Loucy (cell line): ENCODE data around the gene P2RX1.
"Not testable (repeated sequence)": the region's sequence is repeated elsewhere in the genome, so short reads cannot be mapped to it uniquely, and the experiment has no call there.

Experiments used
- H2AFZ ChIP-seq: fragments of 200-600 bp; sonication (generic); 2 replicates; pipeline ENCODE4 v1.6.0; 2016; ENCODE audit warnings: antibody characterized with exemption, mild to moderate bottlenecking, low read length, moderate library complexity
- H3F3A ChIP-seq: fragments of 200-600 bp; 2 replicates; pipeline ENCODE4 v1.6.0; 2016; ENCODE audit warnings: antibody characterized with exemption, low read depth, mild to moderate bottlenecking
- H3K27me3 ChIP-seq: fragments of 200-600 bp; sonication (generic); 2 replicates; pipeline ENCODE4 v1.6.1; 2014; ENCODE audit warnings: low read length, mild to moderate bottlenecking; ENCODE audit not compliant: insufficient read depth, poor library complexity, severe bottlenecking
- H3K36me3 ChIP-seq: fragments of 200-600 bp; sonication (generic); 2 replicates; pipeline ENCODE4 v1.6.1; 2016; ENCODE audit warnings: low read length; ENCODE audit not compliant: insufficient read depth
- H3K4me1 ChIP-seq: fragments of 200-600 bp; sonication (generic); 2 replicates; pipeline ENCODE4 v1.5.1; 2014; ENCODE audit warnings: low read length, mild to moderate bottlenecking; ENCODE audit not compliant: insufficient read depth, poor library complexity, severe bottlenecking
- H3K4me2 ChIP-seq: fragments of 200-600 bp; sonication (generic); 2 replicates; pipeline ENCODE4 v1.6.0; 2014; ENCODE audit warnings: antibody characterized with exemption, low read length, low read depth, mild to moderate bottlenecking; ENCODE audit not compliant: poor library complexity, severe bottlenecking
- H3K4me3 ChIP-seq: fragments of 200-600 bp; sonication (generic); 2 replicates; pipeline ENCODE4 v1.5.1; 2014; ENCODE audit warnings: low read length, mild to moderate bottlenecking, mixed read lengths; ENCODE audit not compliant: poor library complexity, severe bottlenecking
- H3K79me2 ChIP-seq: fragments of 200-600 bp; sonication (generic); 2 replicates; pipeline ENCODE4 v1.6.1; 2014; ENCODE audit warnings: low read length; ENCODE audit not compliant: insufficient read depth
- H3K9ac ChIP-seq: fragments of 200-600 bp; sonication (generic); 2 replicates; pipeline ENCODE4 v1.6.0; 2014; ENCODE audit warnings: mild to moderate bottlenecking, low read depth, low read length, moderate library complexity; ENCODE audit not compliant: poor library complexity, severe bottlenecking
- H3K9me2 ChIP-seq: fragments of 200-600 bp; sonication (generic); replicated peaks from 2 replicates; pipeline ENCODE4 v1.6.1; 2016; ENCODE audit warnings: low read depth, low read length, mixed read lengths
- H3K9me3 ChIP-seq: fragments of 200-600 bp; sonication (generic); 2 replicates; pipeline ENCODE4 v1.6.1; 2014; ENCODE audit warnings: mild to moderate bottlenecking, antibody characterized with exemption, low read length, low read depth; ENCODE audit not compliant: insufficient read depth
- H4K20me1 ChIP-seq: fragments of 200-600 bp; sonication (generic); 2 replicates; pipeline ENCODE4 v1.6.0; 2014; ENCODE audit warnings: antibody characterized with exemption, low read length, mild to moderate bottlenecking; ENCODE audit not compliant: insufficient read depth, poor library complexity, severe bottlenecking
- EZH2phosphoT487 ChIP-seq: fragments of 200-600 bp; IDR thresholded peaks from 2 replicates; pipeline ENCODE4 v1.6.1; 2018; ENCODE audit warnings: antibody characterized with exemption, mild to moderate bottlenecking, moderate library complexity, borderline replicate concordance
- TF ChIP-seq, protein P1 (sequence below): fragments of 200-600 bp; sonication (generic); conservative IDR thresholded peaks from 2 replicates; pipeline ENCODE4 v1.5.1; 2014; ENCODE audit warnings: mild to moderate bottlenecking, antibody characterized with exemption, low read length

The P2RX1 gene

DNA sequence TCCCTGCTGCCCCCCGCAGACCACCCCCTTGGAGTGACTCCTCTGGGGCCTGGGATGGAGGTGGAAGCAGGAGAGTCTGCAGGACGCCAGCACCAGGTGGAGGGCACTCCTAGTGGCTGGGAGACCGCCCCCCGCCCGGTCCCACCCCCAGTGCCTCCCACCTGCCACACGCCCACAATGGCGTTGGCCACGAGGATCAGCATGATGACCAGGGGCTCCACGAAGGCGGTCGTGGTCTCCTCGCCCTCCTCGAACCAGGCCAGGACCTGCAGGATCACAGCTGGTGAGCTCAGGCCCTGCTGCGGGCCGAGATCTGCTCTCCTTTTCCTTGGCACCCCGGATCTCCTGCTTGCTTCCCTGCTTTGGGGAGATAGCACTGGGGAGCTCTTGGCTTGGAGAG lies 35.2 kb upstream of the P2RX1 start:
- peaks cover 38% of the 10 kb centered on the region for H3K79me2 ChIP-seq
- no peaks in the 10 kb centered on the region for H3K9me3 ChIP-seq
- no peaks in the 10 kb centered on the region for H3K9me2 ChIP-seq
- H3K4me2 ChIP-seq, result no peak overlapping the region
- H3K9ac ChIP-seq, result no peak overlapping the region
- H3F3A ChIP-seq, result no peaks in the 10 kb centered on the region
- H3K4me1 ChIP-seq, result peaks cover 5% of the 10 kb centered on the region
- peaks cover 40% of the 10 kb centered on the region for H4K20me1 ChIP-seq
- TF ChIP-seq, protein P1, sequence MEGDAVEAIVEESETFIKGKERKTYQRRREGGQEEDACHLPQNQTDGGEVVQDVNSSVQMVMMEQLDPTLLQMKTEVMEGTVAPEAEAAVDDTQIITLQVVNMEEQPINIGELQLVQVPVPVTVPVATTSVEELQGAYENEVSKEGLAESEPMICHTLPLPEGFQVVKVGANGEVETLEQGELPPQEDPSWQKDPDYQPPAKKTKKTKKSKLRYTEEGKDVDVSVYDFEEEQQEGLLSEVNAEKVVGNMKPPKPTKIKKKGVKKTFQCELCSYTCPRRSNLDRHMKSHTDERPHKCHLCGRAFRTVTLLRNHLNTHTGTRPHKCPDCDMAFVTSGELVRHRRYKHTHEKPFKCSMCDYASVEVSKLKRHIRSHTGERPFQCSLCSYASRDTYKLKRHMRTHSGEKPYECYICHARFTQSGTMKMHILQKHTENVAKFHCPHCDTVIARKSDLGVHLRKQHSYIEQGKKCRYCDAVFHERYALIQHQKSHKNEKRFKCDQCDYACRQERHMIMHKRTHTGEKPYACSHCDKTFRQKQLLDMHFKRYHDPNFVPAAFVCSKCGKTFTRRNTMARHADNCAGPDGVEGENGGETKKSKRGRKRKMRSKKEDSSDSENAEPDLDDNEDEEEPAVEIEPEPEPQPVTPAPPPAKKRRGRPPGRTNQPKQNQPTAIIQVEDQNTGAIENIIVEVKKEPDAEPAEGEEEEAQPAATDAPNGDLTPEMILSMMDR, result no peak
- TF ChIP-seq EZH2phosphoT487, result no peak
- H2AFZ ChIP-seq, result no peak overlapping the region
- H3K27me3 ChIP-seq, result no peaks in the 10 kb centered on the region
- peaks cover 49% of the 10 kb centered on the region; the same call in 1 of the 2 replicates for H3K36me3 ChIP-seq
- H3K4me3 ChIP-seq, result no peak overlapping the region

DNA sequence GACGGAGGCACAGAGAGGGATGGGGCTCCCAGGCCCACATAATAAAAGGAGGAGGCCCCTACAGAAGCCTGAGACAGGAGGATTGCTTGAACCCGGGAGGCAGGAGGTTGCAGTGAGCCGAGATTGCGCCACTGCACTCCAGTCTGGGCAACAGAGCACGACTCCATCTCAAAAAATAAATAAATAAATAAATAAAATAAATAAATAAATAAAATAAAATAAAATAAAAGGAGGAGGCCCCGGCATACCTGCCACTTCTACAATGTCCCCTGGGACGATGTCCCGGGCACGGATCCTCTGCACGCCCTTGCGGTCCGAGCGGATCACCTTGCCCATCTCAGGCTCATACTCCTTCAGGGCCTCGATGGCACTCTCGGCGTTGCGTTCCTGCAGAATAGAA lies 34.7 kb upstream of the P2RX1 start:
- H3K4me2 ChIP-seq, result no peak overlapping the region
- H3F3A ChIP-seq, result no peaks in the 10 kb centered on the region
- H3K9me2 ChIP-seq, result no peaks in the 10 kb centered on the region
- TF ChIP-seq EZH2phosphoT487, result no peak
- no peaks in the 10 kb centered on the region for H3K27me3 ChIP-seq
- peaks cover 34% of the 10 kb centered on the region for H3K79me2 ChIP-seq
- peaks cover under 1% of the 10 kb centered on the region for H3K4me1 ChIP-seq
- H3K36me3 ChIP-seq, result peaks cover 51% of the 10 kb centered on the region; the same call in 1 of the 2 replicates
- no peaks in the 10 kb centered on the region for H3K9me3 ChIP-seq
- H3K9ac ChIP-seq, result no peak overlapping the region
- no peak overlapping the region for H2AFZ ChIP-seq
- peaks cover 35% of the 10 kb centered on the region for H4K20me1 ChIP-seq
- H3K4me3 ChIP-seq, result no peak overlapping the region

DNA sequence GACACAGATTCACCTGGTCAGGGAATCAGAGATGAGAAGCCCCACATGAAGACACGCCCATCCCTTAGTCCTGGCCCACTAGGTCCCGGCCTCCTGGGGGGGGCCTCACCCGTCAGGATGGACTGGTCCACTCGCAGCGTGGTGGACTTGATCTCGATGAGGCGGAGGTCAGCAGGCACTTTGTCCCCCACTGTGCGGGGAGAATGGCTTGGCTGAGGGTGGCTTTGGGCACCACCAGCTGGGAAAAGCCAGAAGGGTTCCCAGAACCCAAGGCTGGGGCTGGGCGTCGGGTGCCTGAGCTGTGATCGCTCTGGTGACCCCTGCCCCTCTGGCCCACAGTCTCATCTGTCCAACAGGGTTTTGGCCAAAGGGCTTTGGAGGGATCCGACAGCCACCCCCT lies 34.3 kb upstream of the P2RX1 start:
- Histone ChIP-seq H3K4me2 (no peak overlapping the region), H3K9me2 (no peaks in the 10 kb centered on the region), H3K9me3 (no peaks in the 10 kb centered on the region), H3K4me1 (no peaks in the 10 kb centered on the region), H3K4me3 (no peak overlapping the region), H3K27me3 (no peaks in the 10 kb centered on the region), H3K9ac (no peak overlapping the region), H3F3A (peaks cover under 1% of the 10 kb centered on the region; the same call in 1 of the 2 replicates), H2AFZ (no peak overlapping the region), H3K79me2 (peaks cover 30% of the 10 kb centered on the region), H4K20me1 (peaks cover 35% of the 10 kb centered on the region), H3K36me3 (peaks cover 54% of the 10 kb centered on the region; the same call in 1 of the 2 replicates)
- no peak for TF ChIP-seq EZH2phosphoT487
- TF ChIP-seq, protein P1, result no peak

DNA sequence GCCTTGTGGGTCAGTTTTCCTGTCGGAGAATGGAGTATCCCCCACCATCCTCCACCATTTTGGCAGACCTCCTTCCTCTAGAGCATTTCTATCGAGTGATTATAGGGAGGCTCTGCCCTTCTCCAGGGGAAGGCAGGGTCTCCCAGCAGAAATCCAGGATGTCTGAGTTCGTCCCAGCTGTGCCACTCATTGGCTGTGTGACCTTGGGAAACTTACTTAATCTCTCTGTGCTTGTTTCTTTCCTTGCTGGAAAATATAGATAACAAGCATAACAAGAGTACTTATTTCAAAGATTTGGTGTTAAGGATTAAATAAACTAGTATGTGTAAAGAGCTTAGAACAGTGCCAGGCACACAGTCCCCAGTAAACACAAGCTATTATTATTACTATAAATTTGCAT lies 33.2 kb upstream of the P2RX1 start:
- H3K36me3 ChIP-seq, result peaks cover 62% of the 10 kb centered on the region; the same call in 1 of the 2 replicates
- no peaks in the 10 kb centered on the region for H3K4me1 ChIP-seq
- TF ChIP-seq, protein P1, result no peak
- TF ChIP-seq EZH2phosphoT487, result no peak
- H4K20me1 ChIP-seq, result peaks cover 36% of the 10 kb centered on the region
- H3F3A ChIP-seq, result peaks cover 3% of the 10 kb centered on the region; the same call in 1 of the 2 replicates
- H2AFZ ChIP-seq, result no peak overlapping the region
- H3K9ac ChIP-seq, result no peak overlapping the region
- no peaks in the 10 kb centered on the region for H3K9me3 ChIP-seq
- no peak overlapping the region for H3K4me3 ChIP-seq
- no peaks in the 10 kb centered on the region for H3K27me3 ChIP-seq
- no peak overlapping the region for H3K4me2 ChIP-seq
- no peaks in the 10 kb centered on the region for H3K9me2 ChIP-seq
- H3K79me2 ChIP-seq, result peaks cover 21% of the 10 kb centered on the region; the same call in 1 of the 2 replicates

DNA sequence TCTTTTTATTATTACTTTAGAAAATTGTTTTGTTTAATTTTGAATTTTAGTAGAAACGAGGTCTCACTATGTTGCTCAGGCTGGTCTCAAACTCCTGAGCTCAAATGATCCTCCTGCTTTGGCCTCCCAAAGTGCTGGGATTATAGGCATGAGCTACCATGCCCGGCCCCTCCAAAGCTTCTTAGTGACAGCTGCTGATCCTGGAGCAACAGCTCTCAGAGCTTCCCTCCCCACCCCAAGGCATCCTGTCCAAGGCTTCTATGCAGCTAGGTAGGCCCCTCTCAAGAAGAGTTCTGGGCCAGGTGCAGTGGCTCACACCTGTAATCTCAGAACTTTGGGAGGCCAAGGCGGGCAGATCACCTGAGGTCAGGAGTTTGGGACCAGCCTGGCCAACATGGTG lies 32.3 kb upstream of the P2RX1 start:
- H3K9me2 ChIP-seq, H3K4me1 ChIP-seq, H3F3A ChIP-seq, H3K27me3 ChIP-seq, H3K9me3 ChIP-seq, H3K9ac ChIP-seq, H3K4me3 ChIP-seq, H2AFZ ChIP-seq, H3K4me2 ChIP-seq: not testable (repeated sequence)
- Histone ChIP-seq H3K36me3 (peaks cover 71% of the 10 kb centered on the region; the same call in 1 of the 2 replicates), H3K79me2 (peaks cover 16% of the 10 kb centered on the region; the same call in 1 of the 2 replicates), H4K20me1 (peaks cover 35% of the 10 kb centered on the region)
